DMS153 treated with DMSO at 0.1 percent for 48 hours (cell line): ENCODE results near the gene TMEM209.
"Not testable (repeated sequence)": the region's sequence is repeated elsewhere in the genome, so short reads cannot be mapped to it uniquely, and the experiment has no call there.

Experiments
- DNase-seq: peaks from one replicate; lab custom pipeline; 2025; ENCODE audit not compliant: unreplicated experiment; lab: John Stamatoyannopoulos, UW

The TMEM209 gene

GRCh38 chr7:130174237-130174959 lies 30.8 kb downstream of the TMEM209 start:
- no peak for DNase-seq

DNA sequence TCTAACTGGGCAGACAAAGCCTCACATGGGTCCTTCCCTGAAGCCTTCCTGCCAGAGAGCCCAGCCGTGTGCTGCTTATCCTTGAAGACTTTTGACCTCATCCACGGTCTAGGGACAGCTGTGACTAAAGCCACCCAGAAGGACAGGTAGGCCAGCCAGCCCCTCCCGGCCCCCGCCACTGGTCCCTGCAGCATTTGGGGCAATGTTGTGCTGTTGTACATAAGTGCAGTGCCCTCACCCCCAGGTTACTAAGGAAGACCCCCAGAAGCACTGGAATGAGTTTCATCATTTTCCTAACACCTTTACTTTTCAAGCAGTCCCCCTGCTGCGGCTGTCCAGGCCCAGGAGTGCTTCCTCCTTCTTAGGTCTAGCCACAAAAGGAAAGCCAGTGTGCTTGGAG lies 43.0 kb downstream of the TMEM209 start:
- no peak for DNase-seq

DNA sequence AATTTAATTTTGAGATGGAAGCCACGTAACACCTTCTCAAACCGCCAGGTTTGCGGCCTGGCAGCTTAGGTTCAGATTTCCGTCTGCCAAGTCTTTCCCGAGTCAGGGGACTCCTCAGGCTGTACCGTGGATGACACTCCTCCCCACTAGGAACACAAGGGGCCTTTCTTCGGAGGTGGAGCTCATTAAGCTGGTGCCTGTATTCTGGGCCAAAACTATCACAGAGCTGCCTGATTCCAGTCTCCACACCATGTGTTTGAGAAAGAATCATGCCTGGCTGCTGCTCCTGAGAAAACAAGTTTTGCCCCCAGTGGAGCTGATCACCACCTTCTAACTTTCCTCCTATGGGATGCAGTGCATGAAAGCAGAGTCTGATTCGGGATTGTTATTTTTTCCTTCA lies 44.8 kb downstream of the TMEM209 start:
- DNase-seq, result no peak

- DNase-seq, result no peak
Measured at GRCh38 chr7:130160023-130160422, 45.2 kb downstream of the TMEM209 start.

GRCh38 chr7:130157700-130158099 lies 47.5 kb downstream of the TMEM209 start:
- DNase-seq, result no peak

GRCh38 chr7:130156140-130156539 lies 49.1 kb downstream of the TMEM209 start:
- no peak for DNase-seq

DNA sequence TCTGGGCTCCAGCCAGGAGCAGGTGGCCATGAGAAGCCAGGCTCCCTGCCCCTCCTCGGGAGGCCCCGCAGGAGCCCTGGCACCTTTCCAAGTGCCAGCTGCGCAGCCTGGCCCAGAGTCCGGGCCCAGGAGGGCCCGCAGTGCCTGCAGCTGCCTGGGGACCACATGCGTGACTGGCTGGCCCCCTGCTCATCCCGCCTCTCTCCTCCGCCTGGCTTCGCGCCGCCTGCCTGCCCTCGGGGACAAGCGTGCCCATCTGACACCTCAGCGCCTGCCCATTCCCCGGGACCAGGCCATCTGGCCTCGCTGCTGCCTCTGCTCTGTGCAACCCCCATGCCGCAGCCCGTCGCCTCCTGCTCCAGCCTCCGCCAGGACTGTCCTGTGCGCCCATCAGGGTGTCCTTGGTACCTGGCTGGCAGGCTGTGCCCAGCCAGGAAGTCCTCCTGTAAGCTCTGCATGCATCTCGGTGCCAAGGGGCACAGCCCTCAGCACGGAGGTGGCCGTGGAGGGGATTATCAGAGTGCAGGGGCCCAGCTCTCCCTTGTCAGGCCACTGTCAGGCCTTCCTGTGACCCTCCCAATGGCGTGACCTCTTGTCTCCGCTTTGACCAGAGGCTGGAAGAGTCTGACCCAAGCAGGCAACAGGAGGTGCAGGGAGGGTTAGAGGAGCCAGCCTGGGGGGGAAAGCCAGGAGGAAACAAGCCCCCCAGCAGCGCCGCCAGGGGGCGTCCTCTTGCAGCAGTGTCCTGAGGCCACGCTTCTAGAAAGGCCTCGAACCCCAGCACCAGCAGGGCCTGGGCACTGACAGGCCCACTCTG lies 50.5 kb downstream of the TMEM209 start:
- DNase-seq, result no peak

- DNase-seq, result no peak
Measured at GRCh38 chr7:130154131-130154500, 51.1 kb downstream of the TMEM209 start.

GRCh38 chr7:130153211-130153908 lies 51.8 kb downstream of the TMEM209 start:
- DNase-seq, result no peak

DNA sequence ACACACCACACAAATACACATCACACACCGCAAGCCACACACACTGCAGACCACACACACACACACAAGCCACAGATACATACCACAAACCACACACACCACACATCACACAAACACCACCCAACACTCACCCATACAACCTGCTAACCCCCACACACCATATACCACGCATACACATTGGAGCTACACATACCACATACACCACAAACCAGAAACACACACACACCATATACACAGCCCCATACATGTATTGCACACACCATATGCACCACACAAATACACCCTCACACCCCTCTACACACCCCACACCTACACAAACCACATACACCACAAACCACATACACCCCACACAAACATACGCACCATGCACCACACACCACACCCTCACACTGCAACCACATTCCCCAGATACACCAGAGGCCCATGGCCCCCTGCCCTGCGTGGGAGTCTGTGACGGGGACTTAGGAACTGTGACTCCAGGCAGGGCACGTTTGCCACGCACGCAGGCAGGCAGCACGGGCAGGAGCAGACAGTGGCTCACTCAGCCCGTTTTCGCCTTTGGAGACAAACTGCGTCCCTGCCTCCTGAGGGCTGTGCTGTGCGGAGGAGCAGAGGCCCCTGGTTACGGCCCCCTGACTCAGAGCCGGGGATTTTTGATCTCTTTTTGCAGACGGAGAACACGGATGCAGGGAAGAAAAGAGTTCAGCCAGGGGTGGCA lies 52.6 kb downstream of the TMEM209 start:
- DNase-seq, result no peak

GRCh38 chr7:130151591-130152492 lies 53.4 kb downstream of the TMEM209 start:
- no peak for DNase-seq

DNA sequence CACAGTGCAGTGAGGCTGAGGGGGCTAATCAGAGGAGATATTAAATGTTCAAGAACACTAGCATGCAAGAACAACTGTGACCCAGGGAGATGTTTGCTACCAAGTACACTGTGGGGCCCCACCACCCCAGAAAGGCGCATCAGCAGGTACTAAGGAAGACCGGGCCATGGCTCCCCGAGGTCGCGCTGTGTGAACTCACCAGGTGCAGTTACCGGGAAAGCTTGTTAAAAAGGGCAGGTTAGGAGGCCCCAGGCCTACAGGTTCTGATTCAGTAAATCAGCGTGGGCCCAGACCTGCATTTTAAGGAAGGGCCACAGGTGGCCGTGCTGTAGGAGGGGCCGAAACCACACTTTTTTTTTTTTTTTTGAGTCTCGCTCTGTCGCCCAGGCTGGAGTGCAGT lies 54.6 kb downstream of the TMEM209 start:
- no peak for DNase-seq

GRCh38 chr7:130149281-130150139 lies 55.7 kb downstream of the TMEM209 start:
- DNase-seq, result peak; percentile 70

DNA sequence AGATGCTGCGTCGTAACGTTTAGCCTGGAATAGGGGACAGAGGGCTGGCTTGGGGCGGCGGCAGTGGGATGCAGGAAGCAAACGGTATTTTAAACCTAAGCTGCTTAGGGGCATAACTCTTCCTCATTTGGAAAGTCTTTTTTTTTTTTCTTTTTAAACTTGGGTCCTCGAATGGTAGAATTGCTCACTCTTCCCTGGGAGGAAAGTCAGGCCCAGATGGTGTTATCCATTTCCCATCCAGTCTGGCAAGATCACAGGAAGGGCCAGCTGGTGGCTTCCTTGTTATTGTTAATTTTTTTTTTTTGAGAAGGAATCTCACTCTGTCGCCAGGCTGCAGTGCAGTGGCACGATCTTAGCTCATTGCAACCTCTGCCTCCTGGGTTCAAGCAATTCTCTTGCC lies 56.6 kb downstream of the TMEM209 start:
- DNase-seq, result no peak

DNA sequence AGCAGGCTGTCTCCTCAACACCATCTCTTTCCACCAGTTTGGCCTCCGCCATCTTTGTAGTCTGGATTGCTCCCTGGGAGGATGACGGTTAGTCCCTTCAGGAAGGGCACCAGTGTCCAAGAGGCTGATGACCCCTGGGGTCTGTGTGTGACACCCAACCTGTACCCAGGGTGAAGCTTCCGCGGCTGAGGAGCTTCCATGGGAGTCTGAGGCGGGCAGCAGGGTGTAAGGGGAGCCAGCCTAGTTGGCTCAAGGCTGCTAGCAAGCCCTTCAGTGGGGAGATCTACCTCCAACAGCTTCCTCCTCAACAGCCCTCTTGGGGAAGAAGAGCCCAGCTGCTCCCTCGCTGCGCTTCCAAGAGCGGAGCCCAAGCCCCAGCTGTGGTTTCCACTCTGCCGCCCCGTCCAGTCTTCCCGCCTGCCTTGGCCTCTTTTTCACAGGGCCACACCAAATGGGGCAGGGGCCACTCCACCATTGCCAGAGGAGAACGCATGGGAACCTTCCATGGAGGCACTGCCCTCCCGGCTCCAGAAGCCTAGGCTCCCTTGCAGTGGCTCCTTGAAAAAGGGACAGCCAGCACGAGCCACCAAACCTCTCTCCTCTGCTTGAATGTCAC lies 57.4 kb downstream of the TMEM209 start:
- no peak for DNase-seq

DNA sequence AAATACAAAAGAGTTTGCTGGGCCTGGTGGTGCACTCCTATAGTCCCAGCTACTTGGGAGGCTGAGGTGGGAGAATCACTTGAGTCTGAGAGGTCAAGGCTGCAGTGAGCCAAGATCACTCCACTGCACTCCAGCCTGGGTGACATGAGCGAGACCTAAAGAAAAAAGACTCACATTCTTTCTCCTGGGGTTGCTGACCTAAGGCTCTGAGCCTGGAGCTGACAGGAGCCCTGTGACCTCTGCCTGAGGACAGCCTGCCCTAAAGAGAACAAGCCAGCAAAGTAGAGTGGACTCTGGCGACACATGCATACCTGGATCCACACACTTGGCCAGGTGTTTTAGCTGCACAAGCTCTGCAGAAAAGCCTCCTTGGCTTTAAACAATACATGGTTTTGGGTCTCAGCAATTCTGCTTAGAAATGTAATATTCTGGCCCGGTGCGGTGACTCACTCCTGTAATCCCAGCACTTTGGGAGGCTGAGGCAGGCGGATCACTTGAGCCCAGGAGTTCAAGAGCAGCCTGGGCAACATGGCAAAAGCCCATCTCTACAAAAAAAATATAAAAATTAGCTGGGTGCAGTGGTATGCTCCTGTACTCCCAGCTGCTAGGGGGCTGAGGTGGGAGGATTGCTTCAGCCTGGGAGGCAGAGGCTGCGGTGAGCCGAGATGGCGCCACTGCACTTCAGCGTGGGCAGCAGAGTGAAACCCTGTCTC lies 58.4 kb downstream of the TMEM209 start:
- DNase-seq, result no peak

DNA sequence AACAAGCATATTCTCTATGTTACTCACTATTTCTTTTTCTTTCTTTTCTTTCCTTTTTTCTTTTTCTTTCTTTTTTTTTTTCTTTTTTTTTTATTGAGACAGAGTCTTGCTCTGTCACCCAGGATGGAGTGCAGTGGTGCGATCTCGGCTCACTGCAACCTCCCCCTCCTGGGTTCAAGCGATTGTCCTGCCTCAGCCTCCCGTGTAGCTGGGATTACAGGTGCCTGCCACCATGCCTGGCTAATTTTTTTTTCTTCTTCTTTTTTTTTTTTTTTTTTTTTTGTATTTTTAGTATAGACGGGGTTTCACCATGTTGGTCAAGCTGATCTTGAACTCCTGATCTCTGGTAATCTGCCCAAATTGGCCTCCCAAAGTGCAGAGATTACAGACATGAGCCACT lies 59.1 kb downstream of the TMEM209 start:
- DNase-seq, result not testable (repeated sequence)

DNA sequence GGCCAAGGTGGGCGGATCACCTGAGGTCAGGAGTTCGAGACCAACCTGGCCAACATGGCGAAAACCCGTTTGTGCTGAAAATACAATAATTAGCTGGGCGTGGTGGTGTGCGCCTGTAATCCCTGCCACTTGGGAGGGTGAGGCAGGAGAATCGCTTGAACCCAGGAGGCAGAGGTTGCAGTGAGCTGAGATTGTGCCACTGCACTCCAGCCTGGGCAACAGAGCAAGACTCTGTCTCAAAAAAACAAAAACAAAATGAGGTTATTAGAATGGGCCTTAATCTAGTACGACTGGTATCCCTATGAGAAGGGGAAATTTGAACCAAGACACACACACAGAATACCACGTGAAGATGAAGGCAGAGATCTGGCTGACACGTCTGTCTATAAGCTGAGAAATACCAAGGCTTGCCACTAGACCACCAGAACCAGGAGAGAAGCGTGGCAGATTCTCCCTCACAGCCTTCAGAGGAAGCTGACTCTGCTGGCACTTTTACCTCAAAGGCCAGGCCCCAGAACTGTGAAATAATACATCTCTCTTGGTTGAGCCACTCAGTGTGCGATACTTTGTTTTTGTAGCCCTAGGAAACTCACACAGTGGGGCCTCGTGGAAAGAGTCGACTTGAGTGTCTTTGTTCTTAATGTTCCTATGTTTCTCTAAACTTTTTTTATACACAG lies 59.6 kb downstream of the TMEM209 start:
- no peak for DNase-seq
